NT2/D1 (cell line): Measurements from ENCODE around the gene PDIA6.

Experiments
- SUZ12 ChIP-seq: IDR thresholded peaks from 2 replicates; pipeline ENCODE4 v1.6.1; 2011; ENCODE audit not compliant: insufficient read length, insufficient read depth; ENCODE audit errors: extremely low read depth
- YY1 ChIP-seq: IDR thresholded peaks from 2 replicates; pipeline ENCODE4 v1.6.1; 2011; ENCODE audit not compliant: insufficient read length, insufficient read depth
- ZNF274 ChIP-seq: IDR thresholded peaks from 2 replicates; pipeline ENCODE4 v1.6.1; 2011; ENCODE audit warnings: mild to moderate bottlenecking, low read depth, low read length

- TF ChIP-seq ZNF274 (no peak), YY1 (no peak), SUZ12 (no peak)
Observed at GRCh38 chr2:10762651-10763460, 49.7 kb downstream of the PDIA6 start.
